GM18498 (cell line): Measurements from ENCODE around the gene SLC36A3.
"Not testable (repeated sequence)": the region's sequence is repeated elsewhere in the genome, so short reads cannot be mapped to it uniquely, and the experiment has no call there.

Experiments
- ATAC-seq: cut with Tn5 transposase; IDR thresholded peaks from one replicate; pipeline ENCODE4 v1.9.1; 2021; ENCODE audit warnings: mild to moderate bottlenecking, moderate library complexity; ENCODE audit not compliant: unreplicated experiment

SLC36A3 gene

DNA sequence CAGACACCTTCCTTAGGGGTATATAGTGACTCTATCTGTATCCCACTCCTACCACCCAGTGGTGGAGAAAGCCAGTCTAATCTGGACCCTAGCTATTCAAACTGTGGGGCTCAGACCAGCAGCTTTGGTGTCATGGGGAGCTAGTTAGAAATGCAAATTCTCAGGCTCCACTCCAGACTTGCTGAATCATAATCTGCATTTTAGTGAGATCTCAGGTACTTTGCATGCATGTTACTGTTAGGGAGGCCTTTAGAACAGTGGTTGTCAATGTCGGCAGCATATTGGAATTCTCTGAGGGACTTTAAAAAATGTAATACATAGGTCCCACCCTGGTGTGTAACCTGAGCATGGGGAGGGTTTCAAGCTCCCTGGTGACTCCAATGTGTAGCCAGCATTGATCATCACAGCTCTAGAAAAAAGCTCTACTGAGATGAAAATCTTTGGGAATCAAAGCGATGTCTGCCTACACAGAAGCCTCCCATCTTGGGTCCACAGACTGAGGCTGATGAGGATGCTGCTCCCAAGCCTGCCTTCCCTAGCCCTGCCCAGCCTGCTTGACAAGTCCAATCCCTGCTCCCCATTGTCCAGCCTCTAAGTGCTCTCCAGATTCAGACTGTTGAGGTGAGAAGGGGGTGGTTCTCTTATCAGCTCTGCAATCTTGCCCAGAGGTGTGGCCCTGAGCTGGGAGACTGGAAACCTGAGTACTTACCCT lies 62.5 kb downstream of the SLC36A3 start:
- ATAC-seq: no peak

DNA sequence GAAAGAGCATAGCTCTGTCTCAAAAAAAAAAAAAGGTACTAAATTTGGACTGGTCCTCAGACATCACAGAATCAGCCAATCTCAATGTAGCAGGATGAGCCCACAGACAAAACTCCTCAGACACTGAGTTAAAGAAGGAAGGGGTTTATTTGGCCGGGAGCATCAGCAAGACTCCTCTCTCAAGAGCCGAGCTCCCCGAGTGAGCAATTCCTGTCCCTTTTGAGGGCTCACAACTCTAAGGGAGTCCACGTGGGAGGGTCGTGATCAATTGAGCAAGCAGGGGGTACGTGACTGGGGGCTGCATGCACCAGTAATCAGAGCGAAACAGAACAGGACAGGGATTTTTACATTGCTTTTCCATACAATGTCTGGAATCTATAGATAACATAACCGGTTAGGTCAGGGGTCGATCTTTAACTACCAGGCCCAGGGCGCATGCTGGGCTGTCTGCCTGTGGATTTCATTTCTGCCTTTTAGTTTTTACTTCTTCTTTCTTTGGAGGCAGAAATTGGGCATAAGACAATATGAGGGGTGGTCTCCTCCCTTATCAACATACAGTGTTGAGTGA lies 63.2 kb downstream of the SLC36A3 start:
- not testable (repeated sequence) for ATAC-seq

DNA sequence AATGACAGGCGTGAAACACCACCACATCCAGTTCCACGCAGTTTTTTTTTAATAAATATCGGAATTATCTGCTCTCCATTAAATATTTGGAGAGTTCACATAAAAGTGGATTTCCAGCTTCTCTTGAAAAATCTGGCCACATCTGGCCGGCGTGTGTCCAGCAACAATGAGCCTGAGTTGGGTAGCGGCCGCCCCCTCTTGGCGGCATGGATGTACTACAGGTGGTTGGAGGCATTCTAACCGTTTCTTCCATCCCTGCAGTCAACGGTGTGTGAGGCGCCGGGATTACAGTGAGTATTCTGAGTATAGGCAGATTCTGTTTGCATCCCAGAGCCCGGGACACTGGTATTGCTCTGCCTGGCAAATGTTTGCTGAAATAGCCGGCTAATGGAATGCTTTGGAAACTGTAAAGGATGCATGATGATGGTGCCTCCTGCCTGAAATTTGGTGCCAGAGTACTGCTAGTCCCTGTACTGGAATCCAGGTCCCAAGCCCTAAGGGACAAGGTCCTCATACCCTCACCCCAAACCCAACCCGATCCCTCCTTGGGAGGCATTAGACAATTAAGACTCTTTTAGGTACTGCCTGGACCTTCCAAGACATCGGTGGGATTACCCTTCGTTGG lies 64.2 kb downstream of the SLC36A3 start:
- peak; percentile 33 for ATAC-seq

DNA sequence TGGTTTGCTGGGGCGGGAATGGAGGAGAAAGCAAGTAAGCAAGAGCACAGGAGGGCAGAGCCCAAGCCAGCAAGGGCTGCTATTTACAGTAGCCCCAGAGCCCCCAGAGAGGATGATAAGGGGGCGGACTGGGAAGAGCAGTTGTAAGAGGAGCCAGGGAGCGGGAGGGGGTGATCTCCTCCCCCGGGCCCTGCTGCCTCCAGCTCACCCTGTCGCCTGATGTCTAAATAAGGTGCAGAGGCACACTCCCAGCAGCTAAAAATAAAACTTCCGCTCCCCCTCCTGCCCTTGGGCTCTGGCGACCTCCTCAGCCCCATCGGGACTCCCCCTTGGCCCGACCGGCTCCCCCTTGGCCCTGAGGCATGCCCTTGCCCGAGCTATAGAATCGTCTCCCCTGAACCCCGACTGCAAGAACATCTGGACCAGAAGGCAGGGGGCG lies 65.2 kb downstream of the SLC36A3 start:
- peak; percentile 27 for ATAC-seq

DNA sequence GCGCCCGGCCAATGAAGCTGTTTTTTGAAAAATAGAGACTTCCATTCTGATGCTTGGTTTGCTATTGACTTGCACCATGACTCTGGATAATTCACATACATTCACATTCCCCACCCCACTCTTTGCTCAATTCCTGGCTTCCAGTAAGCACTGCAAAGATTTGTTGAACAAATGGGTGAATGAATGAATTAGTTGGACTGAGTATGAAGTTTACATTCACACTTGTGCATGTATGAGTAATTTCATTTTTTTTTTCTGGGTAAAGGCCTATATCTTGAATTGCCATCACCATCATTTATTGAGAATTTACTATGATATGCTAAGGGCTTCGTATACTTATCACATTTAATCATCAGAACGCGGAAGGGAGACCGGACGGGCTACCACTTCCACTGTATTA lies 65.9 kb downstream of the SLC36A3 start:
- no peak for ATAC-seq

- no peak for ATAC-seq
These were observed 66.7 kb downstream of the SLC36A3 start for GRCh38 chr5:151236888-151237287.

GRCh38 chr5:151235239-151235571 lies 68.4 kb downstream of the SLC36A3 start:
- ATAC-seq: not testable (repeated sequence)

DNA sequence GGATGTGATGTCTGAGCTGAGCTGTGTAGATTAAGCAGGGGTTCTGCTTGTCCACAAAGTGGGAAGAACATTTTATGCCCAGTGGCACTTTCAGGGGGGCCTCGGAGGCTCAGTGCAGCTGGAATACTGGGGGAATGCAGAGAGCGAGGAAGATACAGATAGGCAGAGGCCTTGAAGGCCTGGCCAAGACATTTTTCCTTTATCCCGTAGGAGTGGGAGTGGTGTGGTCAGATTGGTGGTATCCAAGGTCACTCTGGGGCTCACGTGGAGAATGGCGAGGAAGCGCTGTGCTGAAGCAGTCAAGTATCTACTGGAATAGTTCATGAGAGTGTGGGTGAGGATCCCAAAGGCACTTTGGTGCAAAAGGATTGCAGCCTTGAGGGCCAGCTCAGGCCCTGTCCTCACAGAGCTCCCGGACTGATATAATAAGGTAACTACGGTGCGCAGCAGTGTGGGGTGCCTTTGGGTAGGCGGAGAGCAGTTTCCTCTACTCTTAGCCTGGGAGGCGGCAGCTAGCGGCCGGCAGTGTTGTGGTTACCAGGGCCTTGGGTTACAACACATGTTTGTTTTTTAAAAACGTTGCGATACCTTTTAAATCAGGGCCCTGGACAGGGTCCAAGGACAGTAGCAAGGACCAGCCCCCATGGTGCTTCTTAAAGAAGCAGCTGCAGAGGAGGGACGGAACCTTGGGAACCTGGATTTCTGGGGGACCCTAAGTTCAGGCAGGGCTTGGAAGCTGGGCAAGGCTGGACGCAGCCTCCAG lies 68.9 kb downstream of the SLC36A3 start:
- peak; percentile 76 for ATAC-seq

DNA sequence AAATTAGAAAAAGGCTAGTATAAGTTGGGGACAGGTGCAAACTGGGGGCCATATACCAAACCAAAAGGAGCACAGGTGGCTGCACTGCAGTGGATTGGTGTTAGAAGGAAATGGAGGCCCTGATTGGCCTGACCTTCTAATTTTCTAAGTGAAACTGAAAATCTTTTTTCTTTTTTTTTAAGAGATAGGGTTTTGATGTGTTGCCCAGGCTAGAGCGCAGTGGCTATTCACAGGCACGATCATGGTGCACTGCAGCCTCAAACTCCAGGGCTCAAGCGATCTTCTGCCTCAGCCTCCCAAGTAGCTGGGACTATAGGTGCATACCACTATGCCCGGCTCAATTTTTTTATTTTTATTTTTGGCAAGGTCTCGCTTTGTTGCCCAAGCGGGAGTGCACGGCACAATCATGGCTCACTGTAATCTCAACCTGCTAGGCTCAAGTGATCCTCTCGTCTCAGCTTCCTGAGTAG lies 69.9 kb downstream of the SLC36A3 start:
- peak; percentile 73 for ATAC-seq

DNA sequence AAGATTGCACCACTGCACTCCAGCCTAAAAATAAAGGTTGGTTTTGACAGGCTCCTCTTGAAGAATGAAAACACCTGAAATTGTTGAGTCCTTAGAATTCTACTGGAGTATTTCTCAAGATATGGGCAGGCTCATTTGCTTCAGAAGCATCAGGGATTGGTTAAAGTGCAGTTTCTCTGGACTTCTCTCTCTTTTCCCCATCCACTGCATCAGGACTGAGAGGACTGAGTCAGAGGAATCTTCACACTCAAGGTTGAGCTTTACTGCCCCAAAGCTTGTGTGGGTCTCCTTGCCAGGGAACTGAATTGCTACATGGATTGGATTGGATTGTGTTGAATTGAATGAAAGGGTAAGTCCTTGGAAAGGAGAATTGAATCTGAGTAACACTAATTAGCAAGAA lies 72.2 kb downstream of the SLC36A3 start:
- no peak for ATAC-seq

- ATAC-seq: no peak
These were observed 73.4 kb downstream of the SLC36A3 start for GRCh38 chr5:151230048-151230680.

DNA sequence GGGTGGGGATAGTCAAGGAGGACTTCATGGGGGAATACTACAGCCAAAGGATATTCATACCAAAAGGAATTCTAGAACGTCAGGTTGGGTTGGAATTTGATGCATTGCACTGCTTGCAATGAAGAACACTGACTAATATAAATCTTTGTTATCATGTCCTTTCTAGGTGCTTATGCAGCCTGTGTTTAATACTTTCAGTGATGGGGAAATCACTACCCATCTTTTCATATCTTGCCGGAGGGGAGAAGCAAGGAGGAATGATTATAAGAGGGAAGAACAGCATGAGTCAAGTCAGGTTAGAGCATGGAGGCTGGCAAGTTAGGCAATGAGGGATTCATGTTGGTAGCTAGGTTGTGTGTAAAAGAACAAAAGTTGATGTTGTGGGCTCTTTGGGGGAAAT lies 74.6 kb downstream of the SLC36A3 start:
- ATAC-seq: no peak

- no peak for ATAC-seq
These were observed 75.6 kb downstream of the SLC36A3 start for GRCh38 chr5:151227918-151228447.
